PC-3 (cell line): Measurements from ENCODE around the gene FRMPD2. TPM values are rescaled to one million over a fixed set of nuclear protein-coding genes. Genes with fewer than 3 reads are reported as not detected.

Experiments
- ATAC-seq: fragments of 200-7000 bp; cut with Tn5 transposase; 2 replicates; pipeline ENCODE4 v1.9.1; 2020; ENCODE audit warnings: mild to moderate bottlenecking, moderate library complexity
- BruUV-seq: library from RNA; stranded (reverse); fragments of 400-500 nt; replicated peaks from 2 replicates; lab custom pipeline; 2021; lab: Mats Ljungman, UMichigan
- CTCF ChIA-PET: fragments of 300-600 bp; sonication (Branson Sonifier 250); formaldehyde crosslinking; loops from one replicate; lab custom pipeline; 2022; ENCODE audit warnings: antibody characterized with exemption; lab: Charles Lee
- POLR2A ChIA-PET: fragments of 300-600 bp; sonication (Branson Sonifier 250); formaldehyde crosslinking; loops from one replicate; lab custom pipeline; 2022; ENCODE audit warnings: antibody characterized with exemption; ENCODE audit not compliant: unreplicated experiment; lab: Charles Lee
- DNase-seq: peaks from one replicate; pipeline ENCODE4 v3.0.0-alpha.2; 2015
- H2AFZ ChIP-seq: fragments of 300-600 bp; sonication (generic); 2 replicates; pipeline ENCODE4 v1.6.0; 2016; ENCODE audit warnings: antibody characterized with exemption, low read length
- H3F3A ChIP-seq: fragments of 300-600 bp; sonication (generic); one replicate; pipeline ENCODE4 v1.6.0; 2017; ENCODE audit warnings: antibody characterized with exemption, low read length, control low read depth, mild to moderate bottlenecking; ENCODE audit not compliant: unreplicated experiment
- H3K27ac ChIP-seq: fragments of 300-600 bp; sonication (generic); 2 replicates; pipeline ENCODE4 v1.5.1; 2016; ENCODE audit warnings: mild to moderate bottlenecking, low read length
- H3K27me3 ChIP-seq: fragments of 300-600 bp; sonication (generic); 2 replicates; pipeline ENCODE4 v1.6.1; 2016; ENCODE audit warnings: low read length, mixed read lengths
- H3K36me3 ChIP-seq: fragments of 300-600 bp; sonication (generic); 2 replicates; pipeline ENCODE4 v1.6.1; 2016; ENCODE audit warnings: low read depth, mixed run types, low read length, mixed read lengths
- H3K4me1 ChIP-seq: fragments of 300-600 bp; sonication (generic); 2 replicates; pipeline ENCODE4 v1.5.1; 2016; ENCODE audit warnings: low read length; ENCODE audit not compliant: insufficient read depth
- H3K4me2 ChIP-seq: fragments of 300-600 bp; sonication (generic); 2 replicates; pipeline ENCODE4 v1.6.0; 2016; ENCODE audit warnings: low read length
- H3K4me3 ChIP-seq: fragments of 300-600 bp; sonication (generic); 2 replicates; pipeline ENCODE4 v1.5.1; 2016; ENCODE audit warnings: mild to moderate bottlenecking, low read length, mixed read lengths
- H3K79me2 ChIP-seq: fragments of 300-600 bp; sonication (generic); 2 replicates; pipeline ENCODE4 v1.6.1; 2017; ENCODE audit warnings: low read length, mixed read lengths
- H3K9ac ChIP-seq: fragments of 300-600 bp; sonication (generic); 2 replicates; pipeline ENCODE4 v1.6.0; 2016; ENCODE audit warnings: mild to moderate bottlenecking, low read length
- H3K9me2 ChIP-seq: fragments of 300-600 bp; sonication (generic); replicated peaks from 2 replicates; pipeline ENCODE4 v1.6.1; 2016; ENCODE audit warnings: mixed run types, low read length, mixed read lengths
- H3K9me3 ChIP-seq: fragments of 300-600 bp; sonication (generic); 2 replicates; pipeline ENCODE4 v1.6.1; 2016; ENCODE audit warnings: low read length, mixed read lengths
- H4K20me1 ChIP-seq: fragments of 300-600 bp; sonication (generic); 2 replicates; pipeline ENCODE4 v1.6.1; 2016; ENCODE audit warnings: low read length, mixed read lengths
- CTCF ChIP-seq: fragments of 300-600 bp; sonication (generic); conservative IDR thresholded peaks from 2 replicates; pipeline ENCODE4 v1.5.1; 2017; ENCODE audit warnings: antibody characterized with exemption, low read depth, mild to moderate bottlenecking, low read length
- EZH2 ChIP-seq: fragments of 300-600 bp; sonication (generic); IDR thresholded peaks from one replicate; pipeline ENCODE4 v1.6.1; 2017; ENCODE audit warnings: antibody characterized with exemption, mild to moderate bottlenecking, low read length; ENCODE audit not compliant: unreplicated experiment
- EZH2phosphoT487 ChIP-seq: fragments of 300-600 bp; sonication (generic); IDR thresholded peaks from 2 replicates; pipeline ENCODE4 v1.6.1; 2018; ENCODE audit warnings: mild to moderate bottlenecking, antibody characterized with exemption, low read length, borderline replicate concordance
- intact Hi-C: fragments of 100-400 bp; cut with micrococcal nuclease; formaldehyde crosslinking; loops from 2 replicates; pipeline ENCODE4 v1.9.0; 2023
- total RNA-seq: library from RNA; depleted of rRNA; stranded (reverse); fragments of >200 nt; gene quantifications from 2 replicates; pipeline ENCODE4 v1.2.3, GENCODE V29; 2014

FRMPD2 gene
- total RNA-seq, 1 experiment from 2014 or later, result 0.11 TPM

- CTCF ChIA-PET, result no interaction called here
- ATAC-seq, result no peak
Observed at GRCh38 chr10:48199580-48200377, 74.7 kb downstream of the FRMPD2 start.

GRCh38 chr10:48197236-48197899 is 77.1 kb downstream of the FRMPD2 start:
- Histone ChIP-seq H3K79me2 (no peaks in the 10 kb centered on the region), H3F3A (no peaks in the 10 kb centered on the region), H3K27me3 (peaks cover 2% of the 10 kb centered on the region; the same call in 1 of the 2 replicates), H3K4me1 (0 out of 2 replicates have a peak, but pooled peaks cover 3% of the 10 kb centered on the region), H3K4me3 (no peak overlapping the region), H3K36me3 (no peaks in the 10 kb centered on the region), H3K9me3 (no peaks in the 10 kb centered on the region), H4K20me1 (no peaks in the 10 kb centered on the region), H3K9ac (no peak overlapping the region), H3K9me2 (no peaks in the 10 kb centered on the region), H3K27ac (no peak overlapping the region), H3K4me2 (no peak overlapping the region), H2AFZ (no peak overlapping the region)
- CTCF ChIA-PET, result interaction anchor here (0.6 kb wide), 1 partner anchor 455 kb away, joined by 3 read pairs; no protein-coding TSS in a partner anchor
- intact Hi-C loops, result no loop called here
- TF ChIP-seq CTCF (no peak), EZH2phosphoT487 (no peak)
- DNase-seq (no peak), ATAC-seq (no peak)
- BruUV-seq, result no TSS peak
- POLR2A ChIA-PET, result no interaction called here

More at GRCh38 chr10:48199580-48200377, 74.7 kb downstream of the FRMPD2 start:
- no TSS peak for BruUV-seq
- no peak for TF ChIP-seq EZH2phosphoT487
- intact Hi-C loops, result no loop called here
- H3K4me3 ChIP-seq, result no peak overlapping the region
- no peaks in the 10 kb centered on the region for H3K36me3 ChIP-seq
- no peak overlapping the region for H3K9ac ChIP-seq
- H3K4me1 ChIP-seq, result no peaks in the 10 kb centered on the region
- H3K27ac ChIP-seq, result no peak overlapping the region
- H3K27me3 ChIP-seq, result peaks cover 12% of the 10 kb centered on the region; the same call in 1 of the 2 replicates
- H4K20me1 ChIP-seq, result no peaks in the 10 kb centered on the region
- no peaks in the 10 kb centered on the region for H3K9me3 ChIP-seq
- no peaks in the 10 kb centered on the region for H3K79me2 ChIP-seq
- POLR2A ChIA-PET, result no interaction called here
- no peaks in the 10 kb centered on the region for H3F3A ChIP-seq
- H3K4me2 ChIP-seq, result no peak overlapping the region
- H2AFZ ChIP-seq, result no peak overlapping the region
- H3K9me2 ChIP-seq, result no peaks in the 10 kb centered on the region
- DNase-seq, result no peak

GRCh38 chr10:48195803-48196202 is 78.7 kb downstream of the FRMPD2 start:
- POLR2A ChIA-PET, result no interaction called here

More at GRCh38 chr10:48195803-48196202, 78.7 kb downstream of the FRMPD2 start:
- no peaks in the 10 kb centered on the region for H3K36me3 ChIP-seq
- no TSS peak for BruUV-seq
- no peak overlapping the region for H2AFZ ChIP-seq
- no peak overlapping the region for H3K27ac ChIP-seq
- DNase-seq, result no peak
- no peak overlapping the region for H3K4me2 ChIP-seq
- H3K4me1 ChIP-seq, result 0 out of 2 replicates have a peak, but pooled peaks cover 3% of the 10 kb centered on the region
- intact Hi-C loops, result no loop called here
- H3K27me3 ChIP-seq, result no peaks in the 10 kb centered on the region
- TF ChIP-seq EZH2phosphoT487 (no peak), CTCF (no peak), EZH2 (no peak)
- no peak for ATAC-seq
- no peaks in the 10 kb centered on the region for H3F3A ChIP-seq
- H3K9me3 ChIP-seq, result no peaks in the 10 kb centered on the region
- no peaks in the 10 kb centered on the region for H3K79me2 ChIP-seq
- no peaks in the 10 kb centered on the region for H4K20me1 ChIP-seq
- CTCF ChIA-PET, result no interaction called here
- no peak overlapping the region for H3K9ac ChIP-seq
- no peaks in the 10 kb centered on the region for H3K9me2 ChIP-seq
- no peak overlapping the region for H3K4me3 ChIP-seq
